ENCODE data around the gene NDEL1.

- TF ChIP-seq CTCF (conservative IDR thresholded peaks at IDR 0.05; ENCODE audit: low read depth, low read length) (no peak), EZH2 (IDR thresholded peaks at IDR 0.05; ENCODE audit: borderline replicate concordance, low read depth, low read length, poor library complexity, severe bottlenecking) (no peak)
Observed at GRCh38 chr17:8444494-8444893, 8.8 kb downstream of the NDEL1 start.

Data from A673 (cell line).